Trophoblast cell (in vitro differentiated cells and primary cell): Measurements from ENCODE around the gene CLK1.

Experiments
- DNase-seq, 2 donors: peaks; one replicate each; pipeline ENCODE4 v3.0.0-alpha.2; 2016
- H2AFZ ChIP-seq: 2 replicates; pipeline ENCODE4 v1.6.1; 2013; ENCODE audit warnings: low read length, moderate library complexity, mild to moderate bottlenecking; ENCODE audit not compliant: insufficient read depth, poor library complexity
- H2AK5ac ChIP-seq: 2 replicates; pipeline ENCODE4 v1.6.1; 2013; ENCODE audit warnings: mild to moderate bottlenecking, low read length
- H2BK120ac ChIP-seq: 2 replicates; pipeline ENCODE4 v1.6.1; 2013; ENCODE audit warnings: low read length, mild to moderate bottlenecking, moderate library complexity; ENCODE audit not compliant: insufficient read depth, poor library complexity
- H2BK12ac ChIP-seq: 2 replicates; pipeline ENCODE4 v1.6.1; 2013; ENCODE audit warnings: mild to moderate bottlenecking, low read length, moderate library complexity
- H2BK5ac ChIP-seq: 2 replicates; pipeline ENCODE4 v1.6.1; 2013; ENCODE audit warnings: low read length, low read depth, moderate library complexity, mild to moderate bottlenecking; ENCODE audit not compliant: poor library complexity
- H3K14ac ChIP-seq: 2 replicates; pipeline ENCODE4 v1.6.1; 2013; ENCODE audit warnings: mild to moderate bottlenecking, low read length
- H3K18ac ChIP-seq: 2 replicates; pipeline ENCODE4 v1.6.1; 2013; ENCODE audit warnings: mild to moderate bottlenecking, low read length
- H3K23ac ChIP-seq: 2 replicates; pipeline ENCODE4 v1.6.1; 2013; ENCODE audit warnings: low read length
- H3K27ac ChIP-seq: 2 replicates; pipeline ENCODE4 v1.5.1; 2013; ENCODE audit warnings: low read depth, mild to moderate bottlenecking, inconsistent platforms, low read length, moderate library complexity
- H3K27me3 ChIP-seq: 2 replicates; pipeline ENCODE4 v1.6.1; 2013; ENCODE audit warnings: inconsistent platforms, mild to moderate bottlenecking, low read length, moderate library complexity; ENCODE audit not compliant: insufficient read depth
- H3K36me3 ChIP-seq, 2 experiments: 1 replicate in 1 of 2; 2 replicates in 1 of 2; pipeline ENCODE4 v1.6.1; 2013; ENCODE audit warnings: low read length in 2 of 2, mild to moderate bottlenecking in 2 of 2, moderate library complexity in 1 of 2; ENCODE audit not compliant: insufficient read depth in 2 of 2, control insufficient read depth in 1 of 2
- H3K4ac ChIP-seq: 2 replicates; pipeline ENCODE4 v1.6.1; 2013; ENCODE audit warnings: low read depth, mild to moderate bottlenecking, low read length, moderate library complexity
- H3K4me1 ChIP-seq, 2 experiments: 1 replicate in 1 of 2; 2 replicates in 1 of 2; pipeline ENCODE4 v1.6.1; 2013; ENCODE audit warnings: low read length in 2 of 2, mild to moderate bottlenecking in 2 of 2, moderate library complexity in 1 of 2; ENCODE audit not compliant: insufficient read depth in 2 of 2, control insufficient read depth in 1 of 2
- H3K4me2 ChIP-seq: 2 replicates; pipeline ENCODE4 v1.6.1; 2013; ENCODE audit warnings: inconsistent platforms, mild to moderate bottlenecking, low read length, moderate library complexity
- H3K4me3 ChIP-seq: 2 replicates; pipeline ENCODE4 v1.5.1; 2013; ENCODE audit warnings: mild to moderate bottlenecking, low read depth, low read length, inconsistent platforms
- H3K79me1 ChIP-seq: one replicate; pipeline ENCODE4 v1.6.1; 2013; ENCODE audit warnings: low read length
- H3K79me2 ChIP-seq: 2 replicates; pipeline ENCODE4 v1.6.1; 2013; ENCODE audit warnings: low read length, mild to moderate bottlenecking; ENCODE audit not compliant: control insufficient read depth, insufficient read depth, poor library complexity
- H3K9ac ChIP-seq: 2 replicates; pipeline ENCODE4 v1.6.1; 2013; ENCODE audit warnings: mild to moderate bottlenecking, low read length
- H3K9me3 ChIP-seq: 2 replicates; pipeline ENCODE4 v1.6.1; 2013; ENCODE audit warnings: low read depth, mild to moderate bottlenecking, control low read depth, inconsistent platforms, low read length; ENCODE audit not compliant: insufficient read depth
- H4K12ac ChIP-seq: 2 replicates; pipeline ENCODE4 v1.6.1; 2013; ENCODE audit warnings: low read depth, mild to moderate bottlenecking, low read length, moderate library complexity
- H4K8ac ChIP-seq: 2 replicates; pipeline ENCODE4 v1.6.1; 2013; ENCODE audit warnings: low read depth, mild to moderate bottlenecking, low read length, moderate library complexity
- H4K91ac ChIP-seq: one replicate; pipeline ENCODE4 v1.6.1; 2013; ENCODE audit warnings: low read depth, mild to moderate bottlenecking, low read length, moderate library complexity
- WGBS: extraction: QIAGEN DNeasy Blood & Tissue Kit; methylation state at CpG from one replicate; pipeline ENCODE4 v1.1.7; 2013; ENCODE audit warnings: missing lambda C conversion rate; ENCODE audit not compliant: insufficient read length, insufficient coverage; ENCODE audit errors: extremely low coverage; 5-methylcytosine and 5-hydroxymethylcytosine counted together

The CLK1 gene

GRCh38 chr2:200829258-200829655 is 35.2 kb downstream of the CLK1 start:
- Histone ChIP-seq H4K91ac (no peak overlapping the region), H3K9me3 (no peaks in the 10 kb centered on the region), H3K79me2 (no peaks in the 10 kb centered on the region), H3K18ac (no peak overlapping the region), H2AK5ac (no peak overlapping the region), H3K79me1 (no peaks in the 10 kb centered on the region), H3K23ac (no peak overlapping the region), H3K27me3 (no peaks in the 10 kb centered on the region), H3K4ac (no peak overlapping the region), H2BK5ac (no peak overlapping the region), H2AFZ (no peak overlapping the region), H3K4me2 (no peak overlapping the region), H3K4me1 (no peaks in the 10 kb centered on the region), H4K8ac (no peak overlapping the region), H3K36me3 (no peaks in the 10 kb centered on the region), H2BK120ac (no peak overlapping the region), H3K14ac (no peak overlapping the region), H3K27ac (no peak overlapping the region), H4K12ac (no peak overlapping the region), H2BK12ac (no peak overlapping the region), H3K9ac (no peak overlapping the region), H3K4me3 (no peak overlapping the region)
- no CpG with 5 or more reads among the region's 2 CpGs for WGBS
- DNase-seq = no peak

- no peak overlapping the region for H3K4me3 ChIP-seq
- H3K79me2 ChIP-seq = no peaks in the 10 kb centered on the region
- H3K14ac ChIP-seq = no peak overlapping the region
- H2BK5ac ChIP-seq = no peak overlapping the region
- no CpG with 5 or more reads among the region's 9 CpGs for WGBS
- no peak overlapping the region for H3K4me2 ChIP-seq
- no peak overlapping the region for H2BK120ac ChIP-seq
- no peaks in the 10 kb centered on the region for H3K27me3 ChIP-seq
- H3K79me1 ChIP-seq = no peaks in the 10 kb centered on the region
- H3K27ac ChIP-seq = no peak overlapping the region
- no peaks in the 10 kb centered on the region for H3K36me3 ChIP-seq
- H3K4ac ChIP-seq = no peak overlapping the region
- no peak overlapping the region for H4K91ac ChIP-seq
- no peak overlapping the region for H4K12ac ChIP-seq
- no peak overlapping the region for H4K8ac ChIP-seq
- no peaks in the 10 kb centered on the region for H3K9me3 ChIP-seq
- H3K23ac ChIP-seq = no peak overlapping the region
- H2BK12ac ChIP-seq = no peak overlapping the region
- no peak for DNase-seq
- no peak overlapping the region for H3K18ac ChIP-seq
- no peak overlapping the region for H2AK5ac ChIP-seq
- H3K4me1 ChIP-seq = no peaks in the 10 kb centered on the region
- no peak overlapping the region for H2AFZ ChIP-seq
- no peak overlapping the region for H3K9ac ChIP-seq
Observed at GRCh38 chr2:200828572-200829257, 35.7 kb downstream of the CLK1 start.

- H3K4me3 ChIP-seq = no peak overlapping the region
- no peak overlapping the region for H2AFZ ChIP-seq
- no peak overlapping the region for H4K8ac ChIP-seq
- no peak for DNase-seq
- H3K4me1 ChIP-seq = no peaks in the 10 kb centered on the region
- no peak overlapping the region for H3K4me2 ChIP-seq
- no peak overlapping the region for H3K4ac ChIP-seq
- no CpG with 5 or more reads among the region's 2 CpGs for WGBS
- no peaks in the 10 kb centered on the region for H3K9me3 ChIP-seq
- no peak overlapping the region for H3K9ac ChIP-seq
- no peak overlapping the region for H4K12ac ChIP-seq
- H4K91ac ChIP-seq = no peak overlapping the region
- H3K27me3 ChIP-seq = no peaks in the 10 kb centered on the region
- no peak overlapping the region for H2BK120ac ChIP-seq
- H3K79me2 ChIP-seq = no peaks in the 10 kb centered on the region
- H3K79me1 ChIP-seq = no peaks in the 10 kb centered on the region
- H3K18ac ChIP-seq = no peak overlapping the region
- no peak overlapping the region for H2BK12ac ChIP-seq
- no peak overlapping the region for H3K23ac ChIP-seq
- no peaks in the 10 kb centered on the region for H3K36me3 ChIP-seq
- H3K14ac ChIP-seq = no peak overlapping the region
- H3K27ac ChIP-seq = no peak overlapping the region
- no peak overlapping the region for H2BK5ac ChIP-seq
- H2AK5ac ChIP-seq = no peak overlapping the region
Observed at GRCh38 chr2:200828104-200828503, 36.4 kb downstream of the CLK1 start.

GRCh38 chr2:200821686-200822245 is 42.7 kb downstream of the CLK1 start:
- Histone ChIP-seq H3K4me3 (no peak overlapping the region), H3K9me3 (no peaks in the 10 kb centered on the region), H3K4me2 (no peak overlapping the region), H3K27ac (no peak overlapping the region), H4K8ac (no peak overlapping the region), H3K36me3 (peaks cover 17 to 34% of the 10 kb centered on the region in 2 experiments), H4K12ac (no peak overlapping the region), H3K27me3 (no peaks in the 10 kb centered on the region), H2BK12ac (no peak overlapping the region), H2AFZ (no peak overlapping the region), H3K79me1 (no peaks in the 10 kb centered on the region), H3K14ac (no peak overlapping the region), H4K91ac (no peak overlapping the region), H3K79me2 (no peaks in the 10 kb centered on the region), H2BK5ac (no peak overlapping the region), H3K4me1 (no peaks in the 10 kb centered on the region), H2BK120ac (no peak overlapping the region), H3K23ac (no peak overlapping the region), H3K18ac (no peak overlapping the region), H2AK5ac (no peak overlapping the region), H3K9ac (no peak overlapping the region), H3K4ac (no peak overlapping the region)
- WGBS = no CpG with 5 or more reads among the region's 6 CpGs
- no peak for DNase-seq
